Neural cell (in vitro differentiated cells): ENCODE measurements around the gene C2orf74. TPM values are rescaled to one million over a fixed set of nuclear protein-coding genes. Genes with fewer than 3 reads are reported as not detected.

Source experiments
- H2AFZ ChIP-seq: fragments of 200-600, 300-800 bp; sonication (generic), shearing (Covaris generic); 2 replicates; pipeline ENCODE4 v1.6.0; 2014; ENCODE audit warnings: low read depth, mild to moderate bottlenecking, antibody characterized with exemption, low read length, moderate library complexity
- H3F3A ChIP-seq: fragments of 200-600 bp; shearing (Covaris generic); 2 replicates; pipeline ENCODE4 v1.6.1; 2016; ENCODE audit warnings: mild to moderate bottlenecking, moderate library complexity, mixed read lengths, antibody characterized with exemption, low read length; ENCODE audit not compliant: insufficient read depth, poor library complexity, severe bottlenecking
- H3K27ac ChIP-seq: fragments of 200-600, 300-800 bp; sonication (generic), shearing (Covaris generic); 2 replicates; pipeline ENCODE4 v1.5.1; 2014; ENCODE audit warnings: mild to moderate bottlenecking, low read length, moderate library complexity
- H3K27me3 ChIP-seq: fragments of 300-800, 200-600 bp; sonication (generic), shearing (Covaris generic); 2 replicates; pipeline ENCODE4 v1.6.0; 2014; ENCODE audit warnings: mild to moderate bottlenecking, low read depth, low read length, moderate library complexity; ENCODE audit not compliant: insufficient read depth
- H3K36me3 ChIP-seq: fragments of 300-800, 200-600 bp; sonication (generic), shearing (Covaris generic); 2 replicates; pipeline ENCODE4 v1.5.1; 2014; ENCODE audit warnings: mild to moderate bottlenecking, antibody characterized with exemption, low read length, moderate library complexity; ENCODE audit not compliant: insufficient read depth
- H3K4me2 ChIP-seq: fragments of 300-800, 200-600 bp; sonication (generic), shearing (Covaris generic); 2 replicates; pipeline ENCODE4 v1.6.0; 2014; ENCODE audit warnings: mild to moderate bottlenecking, low read length
- H3K4me3 ChIP-seq: fragments of 300-800, 200-600 bp; sonication (generic), shearing (Covaris generic); 2 replicates; pipeline ENCODE4 v1.5.1; 2014; ENCODE audit warnings: mild to moderate bottlenecking, low read length, moderate library complexity
- H3K79me2 ChIP-seq: fragments of 200-600 bp; shearing (Covaris generic); replicated peaks from 2 replicates; pipeline ENCODE4 v1.6.0; 2014; ENCODE audit warnings: mild to moderate bottlenecking, low read length, moderate library complexity; ENCODE audit not compliant: insufficient read depth
- H3K9ac ChIP-seq: fragments of 300-800, 200-600 bp; sonication (generic), shearing (Covaris generic); 2 replicates; pipeline ENCODE4 v1.6.1; 2016; ENCODE audit warnings: mild to moderate bottlenecking, low read length, mixed read lengths
- H3K9me2 ChIP-seq: fragments of 200-600 bp; shearing (Covaris generic); 2 replicates; pipeline ENCODE4 v1.6.1; 2016; ENCODE audit warnings: mild to moderate bottlenecking, low read length, mixed read lengths; ENCODE audit not compliant: insufficient read depth
- H3K9me3 ChIP-seq: fragments of 200-600, 300-800 bp; sonication (generic), shearing (Covaris generic); 2 replicates; pipeline ENCODE4 v1.6.1; 2016; ENCODE audit warnings: mild to moderate bottlenecking, mixed run types, low read length, moderate library complexity, mixed read lengths
- H4K20me1 ChIP-seq: fragments of 200-600 bp; shearing (Covaris generic); 2 replicates; pipeline ENCODE4 v1.6.1; 2016; ENCODE audit warnings: mild to moderate bottlenecking, mixed run types; ENCODE audit not compliant: insufficient read depth
- CTCF ChIP-seq: fragments of 450-650 bp; IDR thresholded peaks from 2 replicates; pipeline ENCODE4 v1.5.1; 2014; ENCODE audit warnings: antibody characterized with exemption, mild to moderate bottlenecking, moderate library complexity; ENCODE audit not compliant: poor library complexity, severe bottlenecking
- EP300 ChIP-seq: fragments of 450-650 bp; conservative IDR thresholded peaks from 2 replicates; pipeline ENCODE4 v1.6.1; 2014; ENCODE audit warnings: antibody characterized with exemption, mild to moderate bottlenecking, moderate library complexity; ENCODE audit not compliant: poor library complexity, severe bottlenecking
- EZH2 ChIP-seq: fragments of 200-600, 300-800 bp; shearing (Covaris generic), sonication (generic); IDR thresholded peaks from 2 replicates; pipeline ENCODE4 v1.6.1; 2014; ENCODE audit warnings: antibody characterized with exemption, low read length, borderline replicate concordance, mild to moderate bottlenecking; ENCODE audit not compliant: insufficient read depth, poor library complexity, severe bottlenecking
- MXI1 ChIP-seq: fragments of 450-650 bp; conservative IDR thresholded peaks from 2 replicates; pipeline ENCODE4 v1.6.1; 2014; ENCODE audit warnings: antibody characterized with exemption, mild to moderate bottlenecking; ENCODE audit not compliant: poor library complexity, severe bottlenecking
- POLR2AphosphoS5 ChIP-seq: IDR thresholded peaks from 2 replicates; pipeline ENCODE4 v1.6.1; 2012
- RAD21 ChIP-seq: fragments of 450-650 bp; conservative IDR thresholded peaks from 2 replicates; pipeline ENCODE4 v1.6.1; 2014; ENCODE audit warnings: antibody characterized with exemption, mild to moderate bottlenecking, moderate library complexity
- REST ChIP-seq: IDR thresholded peaks from 2 replicates; pipeline ENCODE4 v1.6.1; 2012; ENCODE audit warnings: borderline replicate concordance
- SMC3 ChIP-seq: fragments of 450-650 bp; conservative IDR thresholded peaks from 2 replicates; pipeline ENCODE4 v1.6.1; 2014; ENCODE audit warnings: antibody characterized with exemption, mild to moderate bottlenecking, moderate library complexity; ENCODE audit not compliant: poor library complexity
- TAF1 ChIP-seq: IDR thresholded peaks from 2 replicates; pipeline ENCODE4 v1.6.1; 2012; ENCODE audit warnings: low read depth
- polyA plus RNA-seq: library from polyadenylated mRNA; depleted of rRNA; stranded (reverse); fragments of >200 nt; gene quantifications from 2 replicates; pipeline ENCODE4 v1.2.3, GENCODE V29; 2014

Gene C2orf74
- polyA plus RNA-seq, 1 donor from 2014 or later = 27.1 TPM

- H3K36me3 ChIP-seq = no peaks in the 10 kb centered on the region
- no peak for TF ChIP-seq EP300
- TF ChIP-seq EZH2 = no peak
- TF ChIP-seq CTCF = peak; percentile 65
- TF ChIP-seq MXI1 = no peak
- no peak for TF ChIP-seq TAF1
- TF ChIP-seq REST = no peak
- peak; percentile 61 for TF ChIP-seq SMC3
- TF ChIP-seq POLR2AphosphoS5 = no peak
- TF ChIP-seq RAD21 = peak; percentile 74
Observed at GRCh38 chr2:61135510-61135909, 26.5 kb upstream of the C2orf74 start.

GRCh38 chr2:61138859-61139258 lies 23.1 kb upstream of the C2orf74 start:
- Histone ChIP-seq H2AFZ (no peak overlapping the region), H4K20me1 (no peaks in the 10 kb centered on the region), H3K79me2 (no peaks in the 10 kb centered on the region), H3K9me2 (no peaks in the 10 kb centered on the region), H3K4me2 (no peak overlapping the region), H3F3A (no peaks in the 10 kb centered on the region), H3K27me3 (no peaks in the 10 kb centered on the region), H3K36me3 (no peaks in the 10 kb centered on the region), H3K27ac (no peak overlapping the region), H3K9ac (no peak overlapping the region), H3K9me3 (no peaks in the 10 kb centered on the region), H3K4me3 (no peak overlapping the region)
- TF ChIP-seq EZH2 (no peak), TAF1 (no peak), RAD21 (no peak), CTCF (no peak), POLR2AphosphoS5 (no peak), REST (no peak), SMC3 (no peak), MXI1 (no peak), EP300 (no peak)

More at GRCh38 chr2:61135510-61135909, 26.5 kb upstream of the C2orf74 start:
- Histone ChIP-seq H3K9me2 (no peaks in the 10 kb centered on the region), H3K27ac (no peak overlapping the region), H3K4me3 (no peak overlapping the region), H3K9ac (no peak overlapping the region), H3F3A (no peaks in the 10 kb centered on the region), H3K4me2 (no peak overlapping the region), H3K9me3 (no peaks in the 10 kb centered on the region), H3K27me3 (no peaks in the 10 kb centered on the region), H2AFZ (no peak overlapping the region), H4K20me1 (no peaks in the 10 kb centered on the region), H3K79me2 (no peaks in the 10 kb centered on the region)
